HepG2 (cell line): Measurements from ENCODE around the gene CAMK4. TPM values are rescaled to one million over a fixed set of nuclear protein-coding genes. Genes with fewer than 3 reads are reported as not detected.

Experiments
- ATAC-seq: fragments of 200-7000 bp; cut with Tn5 transposase; 3 replicates; pipeline ENCODE4 v1.9.1; 2020; ENCODE audit warnings: mild to moderate bottlenecking, moderate library complexity
- BruUV-seq: library from RNA; stranded (reverse); fragments of 400-500 nt; replicated peaks from 2 replicates; lab custom pipeline; 2021; lab: Mats Ljungman, UMichigan
- CTCF ChIA-PET: fragments of 300-600 bp; formaldehyde crosslinking; extraction: SDS; loops from one replicate; lab custom pipeline; 2021; ENCODE audit warnings: low total read pairs, inconsistent platforms, low intra/inter-chr PET ratio; lab: Yijun Ruan, JAX
- POLR2A ChIA-PET: fragments of 350-600 bp; sonication (Branson Sonifier 250); formaldehyde crosslinking; loops from one replicate; lab custom pipeline; 2020; ENCODE audit warnings: antibody characterized with exemption, inconsistent platforms; lab: Yijun Ruan, JAX
- DNase-seq: peaks from one replicate; pipeline ENCODE4 v3.0.0-alpha.2; 2015; ENCODE audit warnings: low spot score
- FAIRE-seq: peaks from 3 replicates; lab custom pipeline; 2011; peaks lifted over from hg19 to GRCh38; lab: Jason Lieb, UNC
- H2AFZ ChIP-seq: one replicate; pipeline ENCODE4 v1.6.1; 2011; ENCODE audit warnings: low read length, inconsistent platforms
- H3K27ac ChIP-seq: fragments of 300-600 bp; 3 replicates; pipeline ENCODE4 v1.8.0; 2011; ENCODE audit warnings: mixed run types, mild to moderate bottlenecking, mixed read lengths, low read length, inconsistent platforms; ENCODE audit not compliant: insufficient read depth; ENCODE audit errors: extremely low read length
- H3K27me3 ChIP-seq, 2 experiments: fragments of 200-600 bp in 1 of 2; 2 replicates in 1 of 2; 3 replicates in 1 of 2; pipeline versions ENCODE4 v1.6.0 to v1.8.0; 2011; ENCODE audit warnings: low read length in 2 of 2, mild to moderate bottlenecking in 2 of 2, moderate library complexity in 2 of 2, inconsistent platforms in 1 of 2; ENCODE audit not compliant: insufficient read depth in 2 of 2, control insufficient read depth in 1 of 2
- H3K36me3 ChIP-seq, 2 experiments: fragments of 200-600 bp in 1 of 2; replicated peaks in 1 of 2; 2 replicates in 1 of 2; 3 replicates in 1 of 2; pipeline versions ENCODE4 v1.5.1 to v1.8.0; 2011; ENCODE audit warnings: low read length in 2 of 2, inconsistent platforms in 1 of 2; ENCODE audit not compliant: insufficient read depth in 2 of 2, control insufficient read depth in 1 of 2
- H3K4me1 ChIP-seq: 2 replicates; pipeline ENCODE4 v1.5.1; 2012; ENCODE audit warnings: low read length, inconsistent platforms; ENCODE audit not compliant: insufficient read depth
- H3K4me2 ChIP-seq: 2 replicates; pipeline ENCODE4 v1.6.0; 2011; ENCODE audit warnings: low read depth, low read length, inconsistent platforms
- H3K4me3 ChIP-seq, 3 experiments: fragments of 200-600 bp in 1 of 3; sonication (generic), shearing (Covaris generic) in 1 of 3; replicated peaks in 1 of 3; 2 replicates each; pipeline ENCODE4 v1.5.1; 2011 to 2016; ENCODE audit warnings: low read length in 3 of 3, inconsistent platforms in 2 of 3, low read depth in 2 of 3, mild to moderate bottlenecking in 2 of 3, control low read depth in 1 of 3, mixed read lengths in 1 of 3; ENCODE audit not compliant: insufficient read depth in 1 of 3
- H3K79me2 ChIP-seq: one replicate; pipeline ENCODE4 v1.6.1; 2011; ENCODE audit warnings: low read length, inconsistent platforms; ENCODE audit not compliant: insufficient read depth
- H3K9ac ChIP-seq: 2 replicates; pipeline ENCODE4 v1.6.0; 2011; ENCODE audit warnings: mild to moderate bottlenecking, low read depth, low read length, inconsistent platforms; ENCODE audit not compliant: insufficient read depth
- H3K9me3 ChIP-seq: 2 replicates; pipeline ENCODE4 v1.5.1; 2012; ENCODE audit warnings: mild to moderate bottlenecking, low read length
- H4K20me1 ChIP-seq: 2 replicates; pipeline ENCODE4 v1.6.0; 2011; ENCODE audit warnings: inconsistent platforms, mild to moderate bottlenecking, low read length, moderate library complexity; ENCODE audit not compliant: insufficient read depth
- ASH2L ChIP-seq: fragments of 300-600, 200-600 bp; sonication (generic); IDR thresholded peaks from 2 replicates; pipeline ENCODE4 v1.7.0; 2017; ENCODE audit warnings: low read depth, mild to moderate bottlenecking, moderate library complexity, mixed read lengths, low read length; ENCODE audit not compliant: insufficient read length
- FOSL2 ChIP-seq: sonication (generic); formaldehyde crosslinking; IDR thresholded peaks from 2 replicates; pipeline ENCODE4 v1.4.0; 2020; ENCODE audit warnings: missing genetic modification reagents
- KAT8 ChIP-seq: IDR thresholded peaks from 2 replicates; pipeline ENCODE4 v1.6.1; 2016; ENCODE audit warnings: missing genetic modification reagents, missing compliant biosample characterization
- SCMH1 ChIP-seq: sonication (generic); formaldehyde crosslinking; IDR thresholded peaks from 2 replicates; pipeline ENCODE4 v1.9.0; 2021; ENCODE audit warnings: missing genetic modification reagents, mild to moderate bottlenecking, borderline replicate concordance
- SRF ChIP-seq: IDR thresholded peaks from 2 replicates; pipeline ENCODE4 v1.6.1; 2011; ENCODE audit warnings: mild to moderate bottlenecking, low read depth, low read length, moderate library complexity
- STAG1 ChIP-seq: sonication (generic); formaldehyde crosslinking; IDR thresholded peaks from 2 replicates; pipeline ENCODE4 v1.4.0; 2020; ENCODE audit warnings: missing genetic modification reagents
- YY1 ChIP-seq: IDR thresholded peaks from 2 replicates; pipeline ENCODE4 v1.6.1; 2011; ENCODE audit warnings: low read length, low read depth, moderate library complexity, mild to moderate bottlenecking; ENCODE audit not compliant: insufficient read depth, insufficient replicate concordance
- ZNF550 ChIP-seq: sonication (generic); formaldehyde crosslinking; IDR thresholded peaks from 2 replicates; pipeline ENCODE4 v1.4.0; 2020; ENCODE audit warnings: mild to moderate bottlenecking, missing genetic modification reagents, borderline replicate concordance
- WGBS: methylation state at CpG from one replicate; pipeline ENCODE4 v1.1.6; 2017; ENCODE audit warnings: low lambda C conversion rate; 5-methylcytosine and 5-hydroxymethylcytosine counted together
- in situ Hi-C: cut with HindIII; loops from 2 replicates; pipeline ENCODE4 v1.10.0; 2017; ENCODE audit warnings: low pct_unique_long_range_greater_than_20kb; ENCODE audit not compliant: extremely low pct_ligation_motif_present
- intact Hi-C: fragments of 100-400 bp; cut with micrococcal nuclease; formaldehyde crosslinking; loops from one replicate; pipeline ENCODE4 v1.10.0; 2022; ENCODE audit not compliant: unreplicated experiment
- polyA plus RNA-seq, 8 experiments: library from polyadenylated mRNA; depleted of rRNA in 3 of 8; stranded (reverse) in 7 of 8; unstranded in 1 of 8; fragments of >200 nt; fragmentation: Illumina TruSeq in 4 of 8; extraction: Trizol in 4 of 8; gene quantifications; 2 replicates each; pipeline versions ENCODE4 v1.2.1 to v1.2.3, GENCODE V29; 2011 to 2016; ENCODE audit warnings: low read depth in 4 of 8, missing spikeins in 1 of 8, mixed read lengths in 1 of 8; ENCODE audit not compliant: insufficient read depth in 1 of 8
- total RNA-seq, 5 experiments: library from RNA; depleted of rRNA; stranded (reverse); fragments of >200 nt; fragmentation: Illumina TruSeq; extraction: Trizol; gene quantifications; 2 replicates each; pipeline ENCODE4 v1.2.3, GENCODE V29; 2016; ENCODE audit warnings: low read depth in 1 of 5
- TF ChIP-seq, protein P1 (sequence below): IDR thresholded peaks from 2 replicates; pipeline ENCODE4 v1.6.1; 2016; ENCODE audit warnings: mild to moderate bottlenecking
- TF ChIP-seq, protein P2 (sequence below): sonication (generic); formaldehyde crosslinking; IDR thresholded peaks from 2 replicates; pipeline ENCODE4 v1.5.1; 2020; ENCODE audit warnings: missing genetic modification reagents, mild to moderate bottlenecking, borderline replicate concordance

Gene CAMK4
- total and polyA plus RNA-seq, 2 of the 13 experiments (the other 11 are each of a cell fraction or from before 2014, with no cell fraction given): not detected

GRCh38 chr5:111271885-111272284 is 47.7 kb downstream of the CAMK4 start:
- Histone ChIP-seq H3K36me3 (no peaks in the 10 kb centered on the region), H3K4me1 (no peaks in the 10 kb centered on the region), H3K27me3 (no peaks in the 10 kb centered on the region), H3K4me2 (no peak overlapping the region), H3K79me2 (no peaks in the 10 kb centered on the region), H3K9ac (no peak overlapping the region), H3K4me3 (no peak overlapping the region), H3K9me3 (no peaks in the 10 kb centered on the region), H2AFZ (no peak overlapping the region), H3K27ac (no peak overlapping the region), H4K20me1 (no peaks in the 10 kb centered on the region)
- no peak for FAIRE-seq
- no peak for DNase-seq
- ChIA-PET CTCF (no interaction called here), POLR2A (no interaction called here)
- in situ Hi-C loops: no loop called here
- TF ChIP-seq YY1 (no peak), KAT8 (no peak), SCMH1 (no peak), FOSL2 (no peak), STAG1 (CRISPR knock-in tag) (no peak), ZNF550 (CRISPR knock-in tag) (no peak), SRF (no peak), ASH2L (no peak)
- TF ChIP-seq, protein P1, sequence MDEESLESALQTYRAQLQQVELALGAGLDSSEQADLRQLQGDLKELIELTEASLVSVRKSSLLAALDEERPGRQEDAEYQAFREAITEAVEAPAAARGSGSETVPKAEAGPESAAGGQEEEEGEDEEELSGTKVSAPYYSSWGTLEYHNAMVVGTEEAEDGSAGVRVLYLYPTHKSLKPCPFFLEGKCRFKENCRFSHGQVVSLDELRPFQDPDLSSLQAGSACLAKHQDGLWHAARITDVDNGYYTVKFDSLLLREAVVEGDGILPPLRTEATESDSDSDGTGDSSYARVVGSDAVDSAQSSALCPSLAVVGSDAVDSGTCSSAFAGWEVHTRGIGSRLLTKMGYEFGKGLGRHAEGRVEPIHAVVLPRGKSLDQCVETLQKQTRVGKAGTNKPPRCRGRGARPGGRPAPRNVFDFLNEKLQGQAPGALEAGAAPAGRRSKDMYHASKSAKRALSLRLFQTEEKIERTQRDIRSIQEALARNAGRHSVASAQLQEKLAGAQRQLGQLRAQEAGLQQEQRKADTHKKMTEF (CRISPR knock-in tag): no peak
- TF ChIP-seq, protein P2, sequence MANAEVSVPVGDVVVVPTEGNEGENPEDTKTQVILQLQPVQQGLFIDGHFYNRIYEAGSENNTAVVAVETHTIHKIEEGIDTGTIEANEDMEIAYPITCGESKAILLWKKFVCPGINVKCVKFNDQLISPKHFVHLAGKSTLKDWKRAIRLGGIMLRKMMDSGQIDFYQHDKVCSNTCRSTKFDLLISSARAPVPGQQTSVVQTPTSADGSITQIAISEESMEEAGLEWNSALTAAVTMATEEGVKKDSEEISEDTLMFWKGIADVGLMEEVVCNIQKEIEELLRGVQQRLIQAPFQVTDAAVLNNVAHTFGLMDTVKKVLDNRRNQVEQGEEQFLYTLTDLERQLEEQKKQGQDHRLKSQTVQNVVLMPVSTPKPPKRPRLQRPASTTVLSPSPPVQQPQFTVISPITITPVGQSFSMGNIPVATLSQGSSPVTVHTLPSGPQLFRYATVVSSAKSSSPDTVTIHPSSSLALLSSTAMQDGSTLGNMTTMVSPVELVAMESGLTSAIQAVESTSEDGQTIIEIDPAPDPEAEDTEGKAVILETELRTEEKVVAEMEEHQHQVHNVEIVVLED (CRISPR knock-in tag): no peak
- intact Hi-C loops: no loop called here
- no TSS peak for BruUV-seq
- 17% methylated on average over 3 of the region's 3 CpGs for WGBS
- no peak for ATAC-seq
